ENCODE results near the gene RWDD2A. TPM values are rescaled to one million over a fixed set of nuclear protein-coding genes. Genes with fewer than 3 reads are reported as not detected.

RWDD2A gene
- total RNA-seq, 4 donors from 2014 or later = 1.1 to 2.2 (median 1.7) TPM

DNA sequence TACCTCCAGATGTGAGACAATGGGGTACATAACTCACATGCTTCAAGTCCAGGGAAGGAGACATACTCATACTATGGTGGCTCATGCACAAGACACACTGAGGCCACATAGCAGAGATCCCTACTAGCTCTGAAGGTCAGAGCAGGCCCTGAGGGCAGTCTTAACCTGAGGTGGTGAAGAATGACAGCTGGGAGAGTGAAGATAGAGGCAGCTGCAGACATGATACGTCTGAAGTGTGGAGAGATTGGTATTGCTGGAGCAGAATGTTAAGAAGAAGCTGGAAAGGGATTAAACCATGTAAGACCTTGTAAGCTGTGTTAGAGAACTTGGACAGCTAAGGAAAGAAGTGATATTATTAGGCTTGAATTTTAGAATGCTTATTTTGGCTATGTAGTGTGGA is 33.0 kb upstream of the RWDD2A start:
- 79 to 84% methylated on average over 1 of the region's 1 CpG for WGBS, 2 donors
- intact Hi-C loops (cut with DNase I; ENCODE audit: low total_unique reads) = no loop called here

DNA sequence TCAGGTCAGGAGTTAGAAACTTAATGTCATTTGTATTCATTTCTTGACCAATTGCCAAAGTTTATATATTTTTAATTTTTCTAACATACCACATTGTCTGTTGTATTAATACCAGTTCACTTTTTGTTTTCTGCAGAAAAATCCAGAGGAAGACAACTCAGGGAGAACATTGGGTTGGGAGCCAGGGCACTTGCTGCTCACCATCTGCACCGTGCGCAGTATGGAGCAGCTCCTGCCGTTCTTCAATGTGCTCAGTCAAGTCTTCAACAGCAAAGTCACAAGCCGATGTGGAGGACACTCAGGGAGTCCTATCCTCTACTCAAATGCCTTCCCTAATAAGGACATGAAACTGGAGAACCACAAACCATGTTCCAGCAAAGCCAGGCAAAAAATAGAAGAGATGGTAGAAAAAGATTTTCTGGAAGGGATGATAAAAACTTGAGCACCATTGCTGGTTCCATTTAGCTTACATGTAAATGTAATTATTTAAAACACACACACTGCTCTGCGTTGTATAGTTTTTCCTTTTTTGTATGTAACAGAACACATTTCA is 25.4 kb upstream of the RWDD2A start:
- no peak overlapping the region for H3K4me3 ChIP-seq (ENCODE audit: low read depth, poor library complexity, severe bottlenecking)
- no peak for DNase-seq (ENCODE audit: low spot score in 2 of 2)
- intact Hi-C loops (cut with DNase I; ENCODE audit: low total_unique reads) = no loop called here
- no peak for TF ChIP-seq CTCF (IDR thresholded peaks at IDR 0.05)
- TF ChIP-seq POLR2A (IDR thresholded peaks at IDR 0.05) = no peak
- WGBS, 2 donors = 95 to 97% methylated on average over 5 of the region's 5 CpGs

More for the DNA sequence above, 33.0 kb upstream of the RWDD2A start:
- no peak overlapping the region for H3K4me3 ChIP-seq (ENCODE audit: low read depth, poor library complexity, severe bottlenecking)
- DNase-seq (ENCODE audit: low spot score in 2 of 2) = no peak
- no peak for TF ChIP-seq POLR2A (IDR thresholded peaks at IDR 0.05)
- no peak for TF ChIP-seq CTCF (IDR thresholded peaks at IDR 0.05)

- intact Hi-C loops (cut with DNase I; ENCODE audit: low total_unique reads) = no loop called here
- WGBS, 2 donors = 89% methylated on average over 1 of the region's 1 CpG
- DNase-seq (ENCODE audit: low spot score in 2 of 2) = no peak
- TF ChIP-seq CTCF (IDR thresholded peaks at IDR 0.05) (no peak), POLR2A (IDR thresholded peaks at IDR 0.05) (no peak)
- H3K4me3 ChIP-seq (ENCODE audit: low read depth, poor library complexity, severe bottlenecking) = no peak overlapping the region
These were observed 24.6 kb upstream of the RWDD2A start for GRCh38 chr6:83168556-83168955.

- TF ChIP-seq CTCF (IDR thresholded peaks at IDR 0.05) (no peak), POLR2A (IDR thresholded peaks at IDR 0.05) (no peak)
- intact Hi-C loops (cut with DNase I; ENCODE audit: low total_unique reads) = no loop called here
- no peak for DNase-seq (ENCODE audit: low spot score in 2 of 2)
- H3K4me3 ChIP-seq (ENCODE audit: low read depth, poor library complexity, severe bottlenecking) = no peak overlapping the region
These were observed 24.1 kb upstream of the RWDD2A start for GRCh38 chr6:83169106-83169505.

DNA sequence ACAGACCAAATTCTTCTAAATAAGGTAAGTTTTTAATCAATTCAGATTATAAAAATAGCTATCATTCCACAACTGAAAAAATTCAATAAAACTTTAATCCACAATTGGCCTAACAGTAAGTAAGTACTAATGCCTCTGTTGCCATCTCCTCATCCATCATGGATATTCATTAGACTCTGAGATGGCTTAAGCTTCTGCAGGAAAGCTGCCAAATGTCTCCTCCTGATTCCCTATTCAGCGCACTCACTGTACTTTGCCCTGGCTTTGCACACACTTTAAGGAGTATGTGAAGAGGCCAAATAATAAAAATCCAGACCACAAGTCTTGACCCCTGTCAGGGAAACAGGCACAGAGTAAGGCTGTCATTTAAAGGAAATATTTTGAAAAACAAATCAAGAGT is 23.6 kb upstream of the RWDD2A start:
- 91 to 100% methylated on average over 1 of the region's 1 CpG for WGBS, 2 donors
- H3K4me3 ChIP-seq (ENCODE audit: low read depth, poor library complexity, severe bottlenecking) = no peak overlapping the region
- no peak for TF ChIP-seq POLR2A (IDR thresholded peaks at IDR 0.05)
- TF ChIP-seq CTCF (IDR thresholded peaks at IDR 0.05) = no peak
- intact Hi-C loops (cut with DNase I; ENCODE audit: low total_unique reads) = no loop called here
- no peak for DNase-seq (ENCODE audit: low spot score in 2 of 2)

DNA sequence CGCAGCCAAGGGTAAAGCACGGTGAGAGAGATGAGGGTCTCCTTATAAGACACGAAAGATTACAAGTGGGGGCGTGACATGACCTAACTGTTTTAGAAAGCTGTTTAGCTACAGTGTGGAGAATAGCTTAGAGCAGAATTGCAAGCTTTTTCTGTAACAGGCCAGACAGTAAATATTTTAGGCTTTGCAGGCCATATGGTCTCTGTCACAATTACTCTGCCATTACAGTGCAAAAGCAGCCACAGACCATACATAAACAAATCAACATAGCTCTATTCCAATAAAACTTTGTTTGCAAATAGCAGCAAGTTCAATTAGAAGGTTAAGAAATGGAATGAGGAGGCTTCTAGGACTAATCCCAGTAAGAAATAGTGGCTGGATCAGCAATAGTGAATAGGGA is 16.9 kb upstream of the RWDD2A start:
- TF ChIP-seq CTCF (IDR thresholded peaks at IDR 0.05) = no peak
- TF ChIP-seq POLR2A (IDR thresholded peaks at IDR 0.05) = no peak
- 93 to 94% methylated on average over 4 of the region's 4 CpGs for WGBS, 2 donors
- intact Hi-C loops (cut with DNase I; ENCODE audit: low total_unique reads) = no loop called here
- no peak for DNase-seq (ENCODE audit: low spot score in 2 of 2)
- H3K4me3 ChIP-seq (ENCODE audit: low read depth, poor library complexity, severe bottlenecking) = no peak overlapping the region

All from lower leg skin (tissue), 4 donors.